ENCODE results near the gene EML4.

Gene EML4

DNA sequence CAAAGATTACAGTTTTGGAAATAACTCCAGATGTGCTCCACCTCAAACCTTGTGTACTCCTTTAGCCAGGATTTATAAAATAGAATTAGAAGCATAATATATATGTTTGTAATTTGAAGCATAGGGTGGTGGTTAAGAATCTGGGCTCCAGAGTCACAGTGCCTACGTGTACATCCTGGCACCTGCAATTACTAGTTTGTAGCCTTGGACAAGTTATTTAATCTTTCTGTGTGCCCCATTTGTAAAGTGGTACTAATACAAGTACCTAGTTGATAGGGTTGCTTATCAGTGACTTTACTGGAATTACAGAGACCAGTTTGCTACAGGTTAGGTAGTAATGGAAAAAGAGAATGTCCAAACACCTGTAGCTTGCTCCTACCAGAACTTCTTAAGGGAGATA lies 28.6 kb downstream of the EML4 start:
- no peak for DNase-seq (ENCODE audit: low read depth)
- no peak overlapping the region for H3K4me3 ChIP-seq (ENCODE audit: low read length)
- TF ChIP-seq, protein P1, sequence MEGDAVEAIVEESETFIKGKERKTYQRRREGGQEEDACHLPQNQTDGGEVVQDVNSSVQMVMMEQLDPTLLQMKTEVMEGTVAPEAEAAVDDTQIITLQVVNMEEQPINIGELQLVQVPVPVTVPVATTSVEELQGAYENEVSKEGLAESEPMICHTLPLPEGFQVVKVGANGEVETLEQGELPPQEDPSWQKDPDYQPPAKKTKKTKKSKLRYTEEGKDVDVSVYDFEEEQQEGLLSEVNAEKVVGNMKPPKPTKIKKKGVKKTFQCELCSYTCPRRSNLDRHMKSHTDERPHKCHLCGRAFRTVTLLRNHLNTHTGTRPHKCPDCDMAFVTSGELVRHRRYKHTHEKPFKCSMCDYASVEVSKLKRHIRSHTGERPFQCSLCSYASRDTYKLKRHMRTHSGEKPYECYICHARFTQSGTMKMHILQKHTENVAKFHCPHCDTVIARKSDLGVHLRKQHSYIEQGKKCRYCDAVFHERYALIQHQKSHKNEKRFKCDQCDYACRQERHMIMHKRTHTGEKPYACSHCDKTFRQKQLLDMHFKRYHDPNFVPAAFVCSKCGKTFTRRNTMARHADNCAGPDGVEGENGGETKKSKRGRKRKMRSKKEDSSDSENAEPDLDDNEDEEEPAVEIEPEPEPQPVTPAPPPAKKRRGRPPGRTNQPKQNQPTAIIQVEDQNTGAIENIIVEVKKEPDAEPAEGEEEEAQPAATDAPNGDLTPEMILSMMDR (conservative IDR thresholded peaks at IDR 0.05; ENCODE audit: low read length) = no peak

- H3K4me3 ChIP-seq (ENCODE audit: low read length) = no peak overlapping the region
- TF ChIP-seq, protein P1 (conservative IDR thresholded peaks at IDR 0.05; ENCODE audit: low read length) = no peak
- no peak for DNase-seq (ENCODE audit: low read depth)
Measured at GRCh38 chr2:42198466-42198865, 29.3 kb downstream of the EML4 start.

DNA sequence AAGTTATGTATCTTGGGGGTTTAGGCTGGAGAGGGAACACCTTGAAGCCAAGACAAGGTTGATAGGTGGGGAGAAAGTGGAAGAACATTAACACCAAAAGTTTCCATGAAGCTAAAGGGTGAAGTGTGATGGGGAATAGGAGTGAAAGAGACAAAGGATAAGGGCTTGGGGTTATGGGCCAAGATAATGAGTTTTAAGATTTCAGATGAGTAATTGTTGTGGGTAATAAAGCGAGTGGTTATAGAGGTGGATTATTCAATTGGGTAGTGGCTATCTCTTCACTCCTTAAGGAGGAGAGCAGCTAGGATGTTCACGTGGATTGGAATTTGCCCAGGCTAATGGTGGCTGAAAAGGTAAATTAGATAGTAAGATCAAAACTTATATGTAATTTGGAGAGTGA lies 29.8 kb downstream of the EML4 start:
- TF ChIP-seq, protein P1 (conservative IDR thresholded peaks at IDR 0.05; ENCODE audit: low read length) = no peak
- no peak overlapping the region for H3K4me3 ChIP-seq (ENCODE audit: low read length)
- DNase-seq (ENCODE audit: low read depth) = no peak

DNA sequence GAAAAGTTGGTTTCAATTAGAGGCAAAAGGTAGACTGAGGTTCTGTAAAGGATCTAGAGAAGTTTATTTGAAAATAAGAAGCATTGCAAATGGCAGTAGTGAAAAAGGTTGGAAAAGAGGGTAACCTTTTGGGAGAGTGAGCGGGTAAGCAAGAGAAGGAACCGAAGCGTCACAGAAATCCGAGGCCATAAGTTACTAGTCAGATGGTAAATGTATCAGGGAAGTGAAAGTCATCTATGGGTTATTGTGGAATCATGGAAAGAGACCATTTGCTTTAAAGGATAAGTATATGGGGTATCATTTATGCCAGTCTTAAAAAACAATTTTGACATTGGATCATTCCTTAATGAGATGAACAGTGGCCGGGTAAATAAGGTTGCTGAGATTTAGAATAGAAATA lies 30.5 kb downstream of the EML4 start:
- TF ChIP-seq, protein P1 (conservative IDR thresholded peaks at IDR 0.05; ENCODE audit: low read length) = no peak
- no peak for DNase-seq (ENCODE audit: low read depth)
- no peak overlapping the region for H3K4me3 ChIP-seq (ENCODE audit: low read length)

- H3K4me3 ChIP-seq (ENCODE audit: low read length) = no peak overlapping the region
- TF ChIP-seq, protein P1 (conservative IDR thresholded peaks at IDR 0.05; ENCODE audit: low read length) = no peak
- no peak for DNase-seq (ENCODE audit: low read depth)
Measured at GRCh38 chr2:42200926-42201855, 32.0 kb downstream of the EML4 start.

DNA sequence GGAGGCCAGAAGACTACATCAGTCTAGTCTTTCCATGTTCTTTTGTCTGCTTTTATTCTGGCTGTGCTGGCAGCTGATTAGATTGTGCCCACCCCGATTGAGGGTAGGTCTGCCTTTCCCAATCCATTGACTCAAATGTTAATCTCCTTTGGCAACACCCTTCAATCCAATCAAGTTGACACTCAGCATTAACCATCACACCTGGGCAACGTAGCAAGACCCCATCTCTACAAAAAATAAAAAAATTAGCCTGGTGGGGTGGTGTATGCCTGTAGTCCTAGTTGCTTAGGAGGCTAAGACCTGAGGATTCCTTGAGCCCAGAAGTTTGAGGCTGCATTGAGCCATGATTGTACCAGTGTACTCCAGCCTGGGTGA lies 33.5 kb downstream of the EML4 start:
- DNase-seq (ENCODE audit: low read depth) = no peak
- H3K4me3 ChIP-seq (ENCODE audit: low read length) = no peak overlapping the region
- TF ChIP-seq, protein P1 (conservative IDR thresholded peaks at IDR 0.05; ENCODE audit: low read length) = no peak

- no peak for DNase-seq (ENCODE audit: low read depth)
- no peak overlapping the region for H3K4me3 ChIP-seq (ENCODE audit: low read length)
- TF ChIP-seq, protein P1 (conservative IDR thresholded peaks at IDR 0.05; ENCODE audit: low read length) = no peak
Measured at GRCh38 chr2:42203792-42204191, 34.6 kb downstream of the EML4 start.
